DMS153 (cell line): Measurements from ENCODE around the gene ATP5F1E.
"Not testable (repeated sequence)": the region's sequence is repeated elsewhere in the genome, so short reads cannot be mapped to it uniquely, and the experiment has no call there.

ENCODE experiments used
- DNase-seq: peaks from one replicate; lab custom pipeline; 2025; lab: John Stamatoyannopoulos, UW

ATP5F1E gene

DNA sequence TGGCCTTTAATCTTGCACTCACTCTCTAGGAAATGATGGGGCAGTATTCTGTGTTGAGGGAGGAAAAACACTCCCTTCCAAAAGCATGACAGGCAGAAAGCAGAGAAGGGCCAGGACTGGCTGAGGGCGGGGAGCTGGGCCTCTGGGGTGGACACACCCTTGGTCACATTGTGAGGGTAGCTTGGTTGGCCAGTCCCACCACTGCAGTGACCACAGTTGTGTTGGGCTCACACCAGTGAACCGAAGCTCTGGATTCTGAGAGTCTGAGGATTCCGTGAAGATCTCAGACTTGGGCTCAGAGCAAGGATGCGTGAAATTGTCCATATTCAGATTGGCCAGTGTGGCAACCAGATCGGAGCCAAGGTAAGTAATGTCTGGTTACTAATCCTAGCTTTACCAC lies 12.9 kb downstream of the ATP5F1E start, which contains the start of gene TUBB1:
TSS of gene TUBB1 (plus strand) at position 213 of the 400 bp plus-strand sequence. CDS start at position 307, 94 bp downstream.
- no peak for DNase-seq

DNA sequence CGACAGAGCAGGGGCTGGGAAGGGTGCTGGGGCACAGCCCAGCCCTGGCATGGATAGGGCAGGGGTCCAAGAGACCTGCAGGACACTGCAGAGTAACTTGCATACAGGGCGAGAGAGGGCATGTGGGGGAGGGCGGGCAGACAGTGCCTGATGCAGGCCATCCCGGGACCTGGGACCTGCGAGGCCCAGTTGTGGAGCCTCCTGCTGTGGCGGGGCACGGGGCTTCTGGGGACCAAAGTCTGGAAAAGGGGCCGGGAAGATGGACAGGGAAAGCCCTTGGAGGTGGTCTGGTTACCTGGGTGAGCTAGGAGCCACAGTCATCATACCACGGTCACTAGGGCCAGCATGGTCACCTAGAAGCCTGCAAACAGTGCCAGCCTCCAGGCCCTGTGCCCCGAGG lies 13.3 kb downstream of the ATP5F1E start:
- no peak for DNase-seq

DNA sequence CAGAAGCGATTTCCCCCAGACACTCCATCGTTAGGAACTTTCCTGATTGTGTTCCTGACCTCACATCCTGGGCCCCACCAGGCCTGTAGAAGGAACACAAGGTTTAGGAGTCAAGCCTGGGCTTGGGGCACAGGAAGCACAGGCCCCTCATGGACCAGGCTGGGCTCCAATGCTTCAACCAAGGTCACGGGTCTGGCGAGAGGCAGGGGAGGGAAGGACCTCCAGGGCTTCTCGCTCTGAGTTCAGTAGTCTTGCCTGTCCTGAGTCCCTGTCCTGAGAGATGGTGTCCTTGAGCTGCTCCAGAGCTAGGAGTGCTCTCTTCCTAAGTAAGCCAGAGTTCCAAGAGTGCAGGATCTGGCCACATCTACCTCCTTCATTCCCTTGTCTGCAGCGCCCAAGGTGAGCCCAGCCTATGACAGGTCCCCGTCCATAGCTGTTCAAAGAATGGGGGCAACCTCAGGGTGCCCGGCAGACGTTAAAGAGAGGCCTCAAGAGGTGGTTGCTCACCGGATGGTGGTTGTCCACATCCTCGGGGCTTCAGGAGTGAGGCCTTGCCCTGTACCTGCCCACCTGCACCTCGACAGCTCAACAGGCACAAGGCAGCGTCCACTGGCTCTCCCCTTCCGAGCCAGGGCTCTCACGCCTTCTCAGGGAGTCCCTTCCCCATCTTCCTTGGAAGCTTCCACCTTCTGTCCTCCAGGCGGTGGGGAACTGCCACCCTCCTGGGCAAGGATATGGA lies 14.5 kb downstream of the ATP5F1E start:
- DNase-seq = no peak

- DNase-seq = no peak
Observed at GRCh38 chr20:59016795-59017492, 15.2 kb downstream of the ATP5F1E start.

GRCh38 chr20:59015812-59016711 lies 16.1 kb downstream of the ATP5F1E start:
- DNase-seq = no peak

GRCh38 chr20:59015411-59015810 lies 16.7 kb downstream of the ATP5F1E start:
- no peak for DNase-seq

DNA sequence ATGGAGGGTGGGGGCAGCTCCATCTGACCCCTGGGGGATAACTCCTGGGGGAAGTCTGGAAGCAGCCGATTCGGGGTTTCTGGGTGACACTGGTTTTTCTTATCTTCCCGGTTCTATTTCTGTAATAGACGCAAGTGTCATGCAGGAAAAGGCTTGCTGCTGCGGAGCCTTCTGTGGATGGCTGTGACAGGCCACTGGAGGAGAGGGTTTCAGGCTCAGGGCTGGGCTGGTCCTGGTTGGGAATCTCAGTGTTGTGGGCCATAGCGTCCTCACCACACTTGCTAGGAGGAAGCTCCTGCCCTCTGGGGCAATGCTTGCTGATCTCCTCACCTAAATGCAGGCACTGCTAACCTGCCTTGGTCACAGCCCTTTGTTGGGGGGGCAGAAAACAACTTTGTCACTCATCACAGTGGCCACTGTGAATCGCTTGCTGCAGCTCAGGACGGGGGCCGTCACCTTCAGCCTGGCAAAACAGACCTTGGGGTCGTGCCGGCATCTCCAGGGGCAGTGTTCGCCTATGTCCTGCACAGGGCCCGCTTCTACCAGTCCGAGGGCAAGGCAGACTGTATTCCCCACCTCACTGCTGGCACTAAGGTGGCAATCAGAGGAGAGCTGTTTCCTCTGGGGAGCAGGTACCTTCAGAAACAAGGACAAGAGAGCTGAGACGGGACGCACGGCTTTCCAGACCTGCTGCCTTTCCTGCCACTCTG lies 17.3 kb downstream of the ATP5F1E start:
- no peak for DNase-seq

DNA sequence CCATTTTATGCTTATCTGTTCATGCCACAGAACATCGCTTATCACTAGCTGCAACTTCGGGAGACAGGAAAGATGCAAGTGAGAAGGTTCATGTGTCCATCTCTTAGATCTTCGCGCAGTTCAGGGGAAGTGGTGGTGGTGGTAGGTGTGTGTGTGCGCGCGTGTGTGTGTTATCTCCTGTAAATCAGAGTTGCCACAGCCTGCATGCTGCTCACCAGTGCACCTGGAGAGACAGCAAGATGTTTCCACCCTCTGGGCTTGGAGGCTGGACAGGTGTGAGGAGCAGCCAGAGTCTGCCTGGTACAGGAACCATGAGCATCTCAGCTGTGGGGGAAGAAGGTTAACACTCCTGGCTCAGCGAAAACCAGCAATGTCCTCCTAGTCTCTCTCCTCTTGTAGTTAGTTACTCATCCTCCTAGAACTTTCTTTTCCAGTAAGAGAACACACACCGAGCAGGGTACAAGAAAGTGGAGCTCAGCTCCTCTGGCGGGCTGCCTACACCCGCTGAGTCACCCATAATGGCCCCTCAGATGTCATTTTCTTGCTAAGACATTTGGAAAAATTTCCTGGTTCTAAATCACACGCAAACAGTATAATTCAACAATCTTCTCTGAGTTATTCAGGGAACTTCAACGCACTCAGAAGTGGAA lies 18.1 kb downstream of the ATP5F1E start:
- no peak for DNase-seq

DNA sequence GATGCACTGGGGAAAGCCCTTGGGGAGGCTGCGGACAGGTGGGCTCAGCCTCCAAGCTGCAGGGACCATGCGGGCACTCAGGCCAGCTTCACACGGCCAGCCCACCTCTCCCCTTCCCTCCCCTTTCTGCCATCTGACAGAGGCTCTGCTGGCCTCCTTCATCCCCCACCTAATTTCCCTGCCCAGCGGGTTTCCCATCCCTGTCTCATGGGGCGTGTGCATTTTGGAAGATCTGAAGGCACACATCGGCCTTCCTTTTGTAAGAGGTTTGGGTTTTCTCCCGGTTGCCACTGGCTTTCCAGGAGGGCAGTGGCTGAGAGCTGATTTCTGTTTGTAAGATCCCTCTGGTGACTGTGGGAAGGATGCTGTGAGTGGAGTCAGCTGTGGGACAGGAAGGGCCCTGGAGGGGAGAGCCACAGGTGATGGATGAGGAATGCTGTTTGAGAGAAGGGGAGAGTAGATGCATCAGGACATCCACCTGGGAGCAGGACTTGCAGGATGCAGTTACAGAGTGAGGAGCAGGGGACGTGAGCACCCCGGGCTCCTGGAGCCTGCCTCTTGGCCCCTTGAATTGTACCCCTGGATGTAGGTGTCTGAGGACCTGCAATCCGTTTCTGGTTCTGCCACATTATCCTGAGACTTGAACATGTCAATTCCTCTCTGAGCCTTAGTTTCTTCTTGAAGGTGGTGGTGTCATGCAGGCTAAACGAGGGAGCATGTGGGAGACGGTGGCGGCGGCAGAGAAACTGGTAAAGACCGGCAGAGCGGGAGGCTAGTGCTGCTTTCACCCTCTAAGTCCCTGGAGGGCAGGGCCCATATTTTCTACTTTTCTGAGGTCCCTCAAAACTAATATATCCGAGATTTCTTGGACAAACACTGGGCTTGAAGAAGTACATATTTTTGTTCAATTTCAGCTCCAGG lies 18.8 kb downstream of the ATP5F1E start:
- no peak for DNase-seq

DNA sequence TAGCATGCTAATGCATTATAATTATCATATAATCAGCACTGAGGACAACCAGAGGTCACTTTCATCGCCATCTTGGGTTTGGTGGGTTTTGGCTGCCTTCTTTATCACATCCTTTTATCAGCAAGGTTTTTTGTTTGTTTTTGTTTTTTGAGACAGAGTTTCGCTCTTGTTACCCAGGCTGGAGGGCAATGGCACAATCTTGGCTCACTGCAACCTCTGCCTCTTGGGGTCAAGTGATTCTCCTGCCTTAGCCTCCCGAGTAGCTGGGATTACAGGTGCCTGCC lies 20.3 kb downstream of the ATP5F1E start:
- not testable (repeated sequence) for DNase-seq

GRCh38 chr20:59010995-59011873 lies 20.9 kb downstream of the ATP5F1E start:
- peak; percentile 13 for DNase-seq

DNA sequence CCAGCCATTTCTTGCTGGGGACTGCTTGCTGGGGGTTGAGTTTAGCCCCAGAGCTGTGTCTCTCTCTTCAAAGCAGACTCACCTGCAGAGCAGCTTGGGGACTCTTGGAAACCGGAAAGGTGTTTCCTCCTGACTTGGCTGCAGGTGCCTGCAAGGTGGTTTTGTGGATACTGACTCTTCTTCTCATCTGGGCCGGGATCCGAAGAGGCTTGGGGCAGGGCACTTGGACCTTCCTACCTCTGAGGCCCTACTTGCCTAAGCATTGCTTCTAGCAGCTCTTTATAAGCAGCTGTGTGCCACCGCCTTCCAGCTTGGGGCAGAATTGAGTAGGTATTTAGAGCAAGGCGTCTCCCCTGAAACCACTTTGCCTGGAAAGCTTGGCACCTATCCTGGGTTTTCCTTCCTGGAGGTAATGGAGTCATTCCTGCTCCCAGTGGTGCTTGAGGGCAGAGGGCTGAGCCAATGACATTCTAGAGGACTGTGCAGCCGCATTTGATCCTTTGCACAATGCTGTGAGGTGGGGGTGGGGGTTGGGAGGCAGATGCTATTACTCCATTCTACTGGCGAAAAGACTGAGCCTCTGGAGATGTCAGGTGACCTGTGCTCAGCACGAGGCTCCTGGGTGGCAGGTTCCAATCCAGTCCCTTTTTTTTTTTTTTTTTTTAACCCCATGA lies 21.7 kb downstream of the ATP5F1E start:
- peak; percentile 74 for DNase-seq

- no peak for DNase-seq
Observed at GRCh38 chr20:59008715-59009336, 23.3 kb downstream of the ATP5F1E start.

GRCh38 chr20:59007665-59008511 lies 24.2 kb downstream of the ATP5F1E start:
- DNase-seq = no peak

- no peak for DNase-seq
Observed at GRCh38 chr20:59006864-59007664, 25.1 kb downstream of the ATP5F1E start, which contains the start of gene CTSZ. TSS of gene CTSZ (minus strand) at chr20:59007254. CDS start at chr20:59007128, 126 bp downstream.

- no peak for DNase-seq
Observed at GRCh38 chr20:59006167-59006863, 25.8 kb downstream of the ATP5F1E start.
